Measurements from ENCODE around the gene CALD1.

DNA sequence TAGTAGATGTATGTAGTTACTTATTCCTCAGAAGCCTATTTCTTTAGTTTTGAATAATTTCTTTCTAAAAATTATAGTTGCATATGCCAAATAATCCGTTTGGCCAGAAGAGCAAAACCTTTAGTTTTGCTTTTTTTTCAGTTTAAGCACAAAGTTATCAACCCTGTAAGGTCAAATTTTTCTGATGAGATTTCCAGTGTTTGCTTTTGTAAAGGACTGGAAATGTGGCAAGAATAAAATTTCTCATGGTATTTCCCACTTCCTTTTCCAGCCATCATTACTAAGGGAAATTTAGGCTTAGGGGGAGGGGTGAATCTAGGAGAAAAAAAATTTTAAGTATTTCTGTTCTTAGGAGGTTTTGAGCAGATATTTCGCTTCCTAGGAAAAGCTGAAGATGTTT lies 7.6 kb downstream of the CALD1 start:
- TF ChIP-seq, protein P1, sequence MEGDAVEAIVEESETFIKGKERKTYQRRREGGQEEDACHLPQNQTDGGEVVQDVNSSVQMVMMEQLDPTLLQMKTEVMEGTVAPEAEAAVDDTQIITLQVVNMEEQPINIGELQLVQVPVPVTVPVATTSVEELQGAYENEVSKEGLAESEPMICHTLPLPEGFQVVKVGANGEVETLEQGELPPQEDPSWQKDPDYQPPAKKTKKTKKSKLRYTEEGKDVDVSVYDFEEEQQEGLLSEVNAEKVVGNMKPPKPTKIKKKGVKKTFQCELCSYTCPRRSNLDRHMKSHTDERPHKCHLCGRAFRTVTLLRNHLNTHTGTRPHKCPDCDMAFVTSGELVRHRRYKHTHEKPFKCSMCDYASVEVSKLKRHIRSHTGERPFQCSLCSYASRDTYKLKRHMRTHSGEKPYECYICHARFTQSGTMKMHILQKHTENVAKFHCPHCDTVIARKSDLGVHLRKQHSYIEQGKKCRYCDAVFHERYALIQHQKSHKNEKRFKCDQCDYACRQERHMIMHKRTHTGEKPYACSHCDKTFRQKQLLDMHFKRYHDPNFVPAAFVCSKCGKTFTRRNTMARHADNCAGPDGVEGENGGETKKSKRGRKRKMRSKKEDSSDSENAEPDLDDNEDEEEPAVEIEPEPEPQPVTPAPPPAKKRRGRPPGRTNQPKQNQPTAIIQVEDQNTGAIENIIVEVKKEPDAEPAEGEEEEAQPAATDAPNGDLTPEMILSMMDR (conservative IDR thresholded peaks at IDR 0.05 in 1 of 2, IDR thresholded peaks at IDR 0.05 in 1 of 2; ENCODE audit: extremely low read depth in 1 of 2, insufficient read depth in 1 of 2, low read depth in 1 of 2, low read length in 2 of 2): no peak
- TF ChIP-seq EZH2 (IDR thresholded peaks at IDR 0.05; ENCODE audit: borderline replicate concordance, low read length): no peak

All from mammary epithelial cell (primary cell).